COR-L47 (cell line): ENCODE results near the gene IGBP1.

Experiments used
- DNase-seq: peaks from one replicate; lab custom pipeline; 2025; lab: John Stamatoyannopoulos, UW

Gene IGBP1

GRCh38 chrX:70168238-70169188 is 35.3 kb downstream of the IGBP1 start:
- DNase-seq, result no peak

GRCh38 chrX:70169281-70169680 is 36.0 kb downstream of the IGBP1 start:
- DNase-seq, result no peak

DNA sequence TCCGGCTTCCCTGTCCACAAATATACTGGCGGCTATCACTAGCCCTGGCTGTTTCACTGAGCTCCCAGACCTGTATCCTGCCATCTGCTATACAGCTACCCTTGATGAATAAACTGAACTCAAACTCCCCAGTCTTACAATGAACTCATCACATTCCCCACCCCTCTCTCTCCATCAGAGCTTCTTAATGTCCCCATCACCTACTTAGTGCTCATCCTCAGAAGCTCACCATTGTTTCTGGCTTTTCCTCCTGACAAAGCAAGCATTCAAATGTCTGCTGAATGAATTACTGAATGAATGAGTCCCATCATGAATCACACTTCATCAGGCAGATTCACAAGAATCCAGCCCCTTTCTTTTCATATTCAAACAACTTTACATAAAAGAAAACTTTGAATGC is 38.4 kb downstream of the IGBP1 start:
- DNase-seq, result no peak

- no peak for DNase-seq
Measured at GRCh38 chrX:70172221-70172620, 39.0 kb downstream of the IGBP1 start.

DNA sequence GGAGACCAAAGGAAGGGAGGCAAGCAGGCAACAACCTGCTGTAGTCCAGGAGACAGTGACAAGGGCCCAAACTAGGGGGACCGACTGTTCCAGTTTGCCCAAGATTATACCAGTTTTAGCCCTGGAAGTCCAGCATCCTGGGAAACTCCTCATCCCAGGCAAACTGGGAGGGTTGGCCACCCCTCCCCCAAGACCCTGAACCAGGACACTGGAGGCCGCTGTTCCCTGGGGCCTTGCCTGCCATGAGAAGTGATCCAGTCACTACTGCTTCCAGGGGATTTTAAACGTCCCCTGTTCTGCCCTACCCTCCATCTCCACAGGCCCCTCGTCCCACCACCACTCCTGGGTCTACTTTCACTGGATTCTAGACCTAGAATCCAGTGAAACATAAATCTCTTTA is 39.7 kb downstream of the IGBP1 start:
- DNase-seq, result no peak

DNA sequence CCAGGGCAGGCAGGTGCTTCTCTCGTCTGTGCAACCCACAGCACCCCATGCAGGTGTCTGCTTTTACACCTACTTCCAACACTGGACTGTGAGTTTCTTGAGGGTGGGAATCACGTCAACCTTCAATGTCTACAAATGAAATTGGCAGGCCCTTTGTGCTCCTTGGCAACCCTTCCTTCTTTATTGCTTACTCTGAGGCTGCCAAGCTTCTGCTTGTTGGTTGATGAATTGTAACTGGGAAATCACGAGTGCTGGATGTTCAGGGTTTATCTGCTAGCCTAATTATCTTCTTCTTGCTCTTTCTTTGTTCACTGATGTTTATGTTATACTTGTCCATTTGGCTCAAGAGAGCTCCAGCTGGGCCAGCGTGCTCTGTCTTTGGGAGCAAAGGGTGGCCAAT is 41.5 kb downstream of the IGBP1 start:
- peak; percentile 49 for DNase-seq

- DNase-seq, result no peak
Measured at GRCh38 chrX:70175338-70175737, 42.1 kb downstream of the IGBP1 start.

- DNase-seq, result no peak
Measured at GRCh38 chrX:70176938-70177533, 43.8 kb downstream of the IGBP1 start, which contains the start of gene DGAT2L6. Gene DGAT2L6 (plus strand): TSS chrX:70177483. CDS start chrX:70177583, 100 bp downstream.

- DNase-seq, result no peak
Measured at GRCh38 chrX:70183091-70183490, 49.8 kb downstream of the IGBP1 start.

DNA sequence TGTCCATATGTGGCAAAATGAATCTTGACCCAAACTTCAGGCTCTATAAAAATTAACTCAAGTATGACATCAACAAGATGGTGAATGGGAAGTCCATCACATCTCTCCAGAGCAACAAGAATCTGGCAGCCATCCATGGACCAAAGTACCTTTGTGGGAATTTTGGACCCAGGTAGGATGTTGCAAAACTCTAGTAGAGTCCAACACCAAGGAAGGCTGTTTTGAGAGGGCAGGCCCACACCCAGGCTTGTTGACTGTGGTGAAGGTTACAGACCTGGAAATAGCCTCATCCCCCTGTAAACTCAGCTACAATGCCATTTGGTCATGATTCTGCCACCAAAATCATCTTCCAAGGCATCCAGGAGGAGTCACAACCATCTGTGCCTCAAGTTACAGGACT is 57.0 kb downstream of the IGBP1 start:
- DNase-seq, result no peak

GRCh38 chrX:70196961-70197720 is 63.9 kb downstream of the IGBP1 start:
- DNase-seq, result peak; percentile 44

DNA sequence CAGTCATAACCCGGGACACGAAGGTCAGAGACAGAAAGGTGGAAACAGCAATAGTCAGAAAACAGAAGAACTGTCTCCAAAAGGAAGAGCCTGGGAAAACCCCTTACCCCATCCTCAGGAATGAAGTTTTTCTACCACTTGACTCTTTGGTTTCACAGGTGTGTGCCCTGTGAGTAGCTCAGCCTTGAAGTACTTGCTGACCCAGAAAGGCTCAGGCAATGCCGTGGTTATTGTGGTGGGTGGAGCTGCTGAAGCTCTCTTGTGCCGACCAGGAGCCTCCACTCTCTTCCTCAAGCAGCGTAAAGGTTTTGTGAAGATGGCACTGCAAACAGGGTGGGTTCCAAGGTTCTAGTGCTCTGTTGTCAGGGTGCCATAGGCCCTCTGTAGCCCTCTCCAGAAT is 68.5 kb downstream of the IGBP1 start:
- DNase-seq, result no peak

GRCh38 chrX:70208479-70208878 is 75.2 kb downstream of the IGBP1 start:
- DNase-seq, result no peak

DNA sequence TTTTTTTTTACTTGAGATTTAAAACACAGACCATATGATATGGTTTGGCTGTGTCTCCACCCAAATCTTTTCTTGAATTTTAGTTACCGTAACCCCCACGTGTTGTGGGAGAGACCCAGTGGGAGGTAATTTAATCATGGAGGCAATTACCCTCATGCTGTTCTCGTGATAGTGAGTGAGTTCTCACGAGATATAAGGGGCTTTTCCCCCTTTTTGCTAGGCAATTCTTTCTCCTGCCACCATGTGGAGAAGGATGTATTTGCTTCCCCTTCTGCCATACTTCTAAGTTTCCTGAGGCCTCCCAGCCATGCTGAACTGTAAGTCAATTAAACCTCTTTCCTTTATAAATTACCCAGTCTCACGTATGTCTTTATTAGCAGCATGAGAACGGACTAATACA is 76.3 kb downstream of the IGBP1 start:
- DNase-seq, result peak; percentile 5
